ENCODE data around the gene CDC25C.

CDC25C gene

GRCh38 chr5:138360941-138361452 lies 29.4 kb upstream of the CDC25C start:
- H3K4me1 ChIP-seq (ENCODE audit: control insufficient read depth, insufficient read depth, low read length, poor library complexity, severe bottlenecking), result no peaks in the 10 kb centered on the region
- DNase-seq, result no peak
- no peak overlapping the region for H3K27ac ChIP-seq (ENCODE audit: insufficient read depth, low read length, poor library complexity, severe bottlenecking)
- H3K27me3 ChIP-seq (replicated peaks; ENCODE audit: control insufficient read depth, insufficient read depth, low read length, poor library complexity, severe bottlenecking), result no peaks in the 10 kb centered on the region
- H3K36me3 ChIP-seq (ENCODE audit: control insufficient read depth, insufficient read depth, low read length), result no peaks in the 10 kb centered on the region
- no peak overlapping the region for H3K4me3 ChIP-seq (ENCODE audit: insufficient read depth, low read depth, low read length, poor library complexity, severe bottlenecking)
- H3K9me3 ChIP-seq (ENCODE audit: control insufficient read depth, low read length), result no peaks in the 10 kb centered on the region

- no peak overlapping the region for H3K27ac ChIP-seq (ENCODE audit: insufficient read depth, low read length, poor library complexity, severe bottlenecking)
- no peaks in the 10 kb centered on the region for H3K9me3 ChIP-seq (ENCODE audit: control insufficient read depth, low read length)
- no peak for DNase-seq
- no peaks in the 10 kb centered on the region for H3K27me3 ChIP-seq (replicated peaks; ENCODE audit: control insufficient read depth, insufficient read depth, low read length, poor library complexity, severe bottlenecking)
- peaks cover 7% of the 10 kb centered on the region for H3K4me1 ChIP-seq (ENCODE audit: control insufficient read depth, insufficient read depth, low read length, poor library complexity, severe bottlenecking)
- H3K4me3 ChIP-seq (ENCODE audit: insufficient read depth, low read depth, low read length, poor library complexity, severe bottlenecking), result no peak overlapping the region
- H3K36me3 ChIP-seq (ENCODE audit: control insufficient read depth, insufficient read depth, low read length), result no peaks in the 10 kb centered on the region
These were observed 28.0 kb upstream of the CDC25C start for GRCh38 chr5:138359621-138360020.

- H3K4me3 ChIP-seq (ENCODE audit: insufficient read depth, low read depth, low read length, poor library complexity, severe bottlenecking), result no peak overlapping the region
- no peaks in the 10 kb centered on the region for H3K9me3 ChIP-seq (ENCODE audit: control insufficient read depth, low read length)
- no peaks in the 10 kb centered on the region for H3K27me3 ChIP-seq (replicated peaks; ENCODE audit: control insufficient read depth, insufficient read depth, low read length, poor library complexity, severe bottlenecking)
- DNase-seq, result peak; percentile 27 to 48 (median 43)
- H3K4me1 ChIP-seq (ENCODE audit: control insufficient read depth, insufficient read depth, low read length, poor library complexity, severe bottlenecking), result peaks cover 15% of the 10 kb centered on the region
- no peaks in the 10 kb centered on the region for H3K36me3 ChIP-seq (ENCODE audit: control insufficient read depth, insufficient read depth, low read length)
- H3K27ac ChIP-seq (ENCODE audit: insufficient read depth, low read length, poor library complexity, severe bottlenecking), result no peak overlapping the region
These were observed 23.3 kb upstream of the CDC25C start for GRCh38 chr5:138354926-138355378.

- DNase-seq, result no peak
- Histone ChIP-seq H3K27me3 (replicated peaks; ENCODE audit: control insufficient read depth, insufficient read depth, low read length, poor library complexity, severe bottlenecking) (no peaks in the 10 kb centered on the region), H3K9me3 (ENCODE audit: control insufficient read depth, low read length) (no peaks in the 10 kb centered on the region), H3K27ac (ENCODE audit: insufficient read depth, low read length, poor library complexity, severe bottlenecking) (peak overlapping the region; percentile 81), H3K36me3 (ENCODE audit: control insufficient read depth, insufficient read depth, low read length) (no peaks in the 10 kb centered on the region), H3K4me3 (ENCODE audit: insufficient read depth, low read depth, low read length, poor library complexity, severe bottlenecking) (no peak overlapping the region), H3K4me1 (ENCODE audit: control insufficient read depth, insufficient read depth, low read length, poor library complexity, severe bottlenecking) (peaks cover 15% of the 10 kb centered on the region)
These were observed 22.8 kb upstream of the CDC25C start for GRCh38 chr5:138354387-138354786.

DNA sequence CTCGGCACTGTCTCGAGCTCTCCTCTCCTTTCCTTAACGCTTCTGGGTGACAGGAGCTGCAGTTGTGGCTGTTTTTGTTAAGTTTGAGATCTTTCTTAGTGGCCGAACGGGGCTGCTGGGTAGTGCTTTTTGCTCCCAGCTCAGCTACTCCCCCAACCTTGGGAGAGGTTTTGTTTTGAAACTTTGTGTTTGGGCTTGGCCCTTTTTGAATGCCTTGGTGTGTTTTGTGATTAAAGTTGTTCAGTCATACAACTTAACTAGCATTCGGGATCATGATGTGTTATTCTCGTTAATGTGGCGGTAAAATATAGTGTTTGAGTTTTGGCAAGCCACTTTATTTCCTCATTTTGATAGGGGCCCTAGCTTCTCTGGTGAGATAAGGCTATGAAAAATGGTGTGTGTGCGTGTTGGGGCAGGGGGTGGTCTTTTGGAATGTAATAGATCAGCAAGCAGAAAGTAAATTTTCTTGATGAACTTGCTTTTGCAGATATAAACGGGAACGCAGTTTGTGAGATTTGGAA lies 22.0 kb upstream of the CDC25C start:
- Histone ChIP-seq H3K36me3 (ENCODE audit: control insufficient read depth, insufficient read depth, low read length) (no peaks in the 10 kb centered on the region), H3K9me3 (ENCODE audit: control insufficient read depth, low read length) (no peaks in the 10 kb centered on the region), H3K27me3 (replicated peaks; ENCODE audit: control insufficient read depth, insufficient read depth, low read length, poor library complexity, severe bottlenecking) (no peaks in the 10 kb centered on the region), H3K4me1 (ENCODE audit: control insufficient read depth, insufficient read depth, low read length, poor library complexity, severe bottlenecking) (peaks cover 15% of the 10 kb centered on the region), H3K4me3 (ENCODE audit: insufficient read depth, low read depth, low read length, poor library complexity, severe bottlenecking) (peak overlapping the region; percentile 89), H3K27ac (ENCODE audit: insufficient read depth, low read length, poor library complexity, severe bottlenecking) (peak overlapping the region; percentile 81)
- no peak for DNase-seq

- Histone ChIP-seq H3K36me3 (ENCODE audit: control insufficient read depth, insufficient read depth, low read length) (no peaks in the 10 kb centered on the region), H3K27me3 (replicated peaks; ENCODE audit: control insufficient read depth, insufficient read depth, low read length, poor library complexity, severe bottlenecking) (no peaks in the 10 kb centered on the region), H3K4me3 (ENCODE audit: insufficient read depth, low read depth, low read length, poor library complexity, severe bottlenecking) (peak overlapping the region; percentile 89), H3K4me1 (ENCODE audit: control insufficient read depth, insufficient read depth, low read length, poor library complexity, severe bottlenecking) (peaks cover 15% of the 10 kb centered on the region), H3K9me3 (ENCODE audit: control insufficient read depth, low read length) (no peaks in the 10 kb centered on the region), H3K27ac (ENCODE audit: insufficient read depth, low read length, poor library complexity, severe bottlenecking) (peak overlapping the region; percentile 81)
- peak; percentile 59 to 68 (median 66) for DNase-seq
These were observed 21.3 kb upstream of the CDC25C start for GRCh38 chr5:138352722-138353559.

DNA sequence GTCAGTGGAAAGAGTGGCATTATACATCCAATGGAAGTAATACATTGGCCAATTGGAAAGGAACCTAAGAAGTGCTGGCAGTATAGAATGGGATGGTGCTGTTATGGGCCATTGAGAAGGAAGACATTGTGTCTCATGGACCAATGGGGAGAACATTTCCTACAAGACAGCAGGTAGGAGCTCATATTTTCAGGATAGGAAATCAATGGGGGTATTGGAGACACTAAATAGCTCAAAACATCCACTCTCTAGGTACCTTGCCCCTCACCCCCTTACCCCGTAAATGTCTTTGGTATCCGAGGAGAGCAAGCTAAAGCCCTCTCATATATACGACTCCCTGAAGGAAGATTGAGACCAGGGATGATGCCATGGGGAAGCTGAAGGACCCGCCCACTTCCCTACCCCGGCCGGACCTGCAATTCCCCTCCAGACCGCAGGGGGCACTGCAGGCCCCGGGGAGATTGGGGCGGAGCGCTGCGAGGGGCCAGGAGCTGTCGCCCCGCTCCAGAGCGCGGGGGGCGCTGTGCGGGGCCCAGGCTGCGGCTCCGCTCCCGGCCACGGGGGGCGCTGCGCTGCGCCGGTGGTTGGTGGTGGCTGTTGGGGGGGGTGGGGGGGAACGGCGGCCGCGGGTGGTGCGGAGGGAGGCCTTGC lies 20.6 kb upstream of the CDC25C start, which contains the start of gene KDM3B:
TSS of gene KDM3B (plus strand) at position 615 of the 651 bp plus-strand sequence. CDS start 111 bp downstream, outside the sequence.
- peak within 1 kb of the TSS; percentile 89 for H3K4me3 ChIP-seq (ENCODE audit: insufficient read depth, low read depth, low read length, poor library complexity, severe bottlenecking)
- peaks cover 15% of the 10 kb centered on the region for H3K4me1 ChIP-seq (ENCODE audit: control insufficient read depth, insufficient read depth, low read length, poor library complexity, severe bottlenecking)
- no peaks in the 10 kb centered on the region for H3K27me3 ChIP-seq (replicated peaks; ENCODE audit: control insufficient read depth, insufficient read depth, low read length, poor library complexity, severe bottlenecking)
- no peaks in the 10 kb centered on the region for H3K9me3 ChIP-seq (ENCODE audit: control insufficient read depth, low read length)
- peaks cover 4% of the 10 kb centered on the region for H3K36me3 ChIP-seq (ENCODE audit: control insufficient read depth, insufficient read depth, low read length)
- peak within 1 kb of the TSS; percentile 81 for H3K27ac ChIP-seq (ENCODE audit: insufficient read depth, low read length, poor library complexity, severe bottlenecking)
- peak; percentile 85 to 88 (median 86) for DNase-seq

- Histone ChIP-seq H3K36me3 (ENCODE audit: control insufficient read depth, insufficient read depth, low read length) (peaks cover 11% of the 10 kb centered on the region), H3K27me3 (replicated peaks; ENCODE audit: control insufficient read depth, insufficient read depth, low read length, poor library complexity, severe bottlenecking) (no peaks in the 10 kb centered on the region), H3K27ac (ENCODE audit: insufficient read depth, low read length, poor library complexity, severe bottlenecking) (no peak overlapping the region), H3K9me3 (ENCODE audit: control insufficient read depth, low read length) (no peaks in the 10 kb centered on the region), H3K4me1 (ENCODE audit: control insufficient read depth, insufficient read depth, low read length, poor library complexity, severe bottlenecking) (peaks cover 15% of the 10 kb centered on the region), H3K4me3 (ENCODE audit: insufficient read depth, low read depth, low read length, poor library complexity, severe bottlenecking) (no peak overlapping the region)
- no peak for DNase-seq
These were observed 19.9 kb upstream of the CDC25C start for GRCh38 chr5:138351517-138351916.

GRCh38 chr5:138351056-138351455 lies 19.5 kb upstream of the CDC25C start:
- H3K4me1 ChIP-seq (ENCODE audit: control insufficient read depth, insufficient read depth, low read length, poor library complexity, severe bottlenecking), result peaks cover 15% of the 10 kb centered on the region
- no peaks in the 10 kb centered on the region for H3K27me3 ChIP-seq (replicated peaks; ENCODE audit: control insufficient read depth, insufficient read depth, low read length, poor library complexity, severe bottlenecking)
- no peak overlapping the region for H3K27ac ChIP-seq (ENCODE audit: insufficient read depth, low read length, poor library complexity, severe bottlenecking)
- peaks cover 11% of the 10 kb centered on the region for H3K36me3 ChIP-seq (ENCODE audit: control insufficient read depth, insufficient read depth, low read length)
- no peak for DNase-seq
- no peak overlapping the region for H3K4me3 ChIP-seq (ENCODE audit: insufficient read depth, low read depth, low read length, poor library complexity, severe bottlenecking)
- no peaks in the 10 kb centered on the region for H3K9me3 ChIP-seq (ENCODE audit: control insufficient read depth, low read length)

DNA sequence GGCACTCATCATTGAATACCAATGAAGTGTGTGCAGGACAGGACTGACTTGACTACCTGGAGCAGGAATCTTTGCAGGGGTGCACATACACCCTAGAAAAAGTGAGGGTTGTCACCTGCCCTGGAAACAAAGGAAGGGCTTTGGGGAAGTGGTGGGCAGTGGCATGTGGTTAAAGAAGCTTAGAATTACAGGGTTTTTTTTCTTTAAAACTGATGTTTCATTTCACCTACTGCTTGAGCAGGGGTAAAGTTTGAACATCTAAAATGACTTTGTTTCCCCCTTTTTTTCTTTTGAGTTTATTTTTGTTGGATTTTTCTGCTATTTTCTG lies 18.9 kb upstream of the CDC25C start:
- H3K4me1 ChIP-seq (ENCODE audit: control insufficient read depth, insufficient read depth, low read length, poor library complexity, severe bottlenecking), result peaks cover 15% of the 10 kb centered on the region
- no peak for DNase-seq
- H3K4me3 ChIP-seq (ENCODE audit: insufficient read depth, low read depth, low read length, poor library complexity, severe bottlenecking), result no peak overlapping the region
- H3K27ac ChIP-seq (ENCODE audit: insufficient read depth, low read length, poor library complexity, severe bottlenecking), result no peak overlapping the region
- no peaks in the 10 kb centered on the region for H3K27me3 ChIP-seq (replicated peaks; ENCODE audit: control insufficient read depth, insufficient read depth, low read length, poor library complexity, severe bottlenecking)
- H3K36me3 ChIP-seq (ENCODE audit: control insufficient read depth, insufficient read depth, low read length), result peaks cover 17% of the 10 kb centered on the region
- H3K9me3 ChIP-seq (ENCODE audit: control insufficient read depth, low read length), result no peaks in the 10 kb centered on the region

All from effector memory CD4-positive, alpha-beta T cell (primary cell).